H1 (cell line): Measurements from ENCODE around the gene TMEM134. TPM values are rescaled to one million over a fixed set of nuclear protein-coding genes. Genes with fewer than 3 reads are reported as not detected.

Source experiments
- CBX8 ChIP-seq: fragments of 300-800, 300-1000 bp; sonication (generic); IDR thresholded peaks from 2 replicates; pipeline ENCODE4 v1.7.1; 2016; ENCODE audit warnings: low read depth, low read length, borderline replicate concordance
- CEBPB ChIP-seq: IDR thresholded peaks from 2 replicates; pipeline ENCODE4 v1.6.1; 2012; ENCODE audit warnings: low read depth, low read length
- HDAC2 ChIP-seq, 2 experiments: fragments of 300-600 bp in 1 of 2; sonication (generic) in 1 of 2; IDR thresholded peaks; 2 replicates each; pipeline ENCODE4 v1.6.1; 2011 to 2012; ENCODE audit warnings: low read depth in 2 of 2, low read length in 2 of 2, mild to moderate bottlenecking in 2 of 2, moderate library complexity in 2 of 2, borderline replicate concordance in 1 of 2, inconsistent platforms in 1 of 2
- PHF8 ChIP-seq: fragments of 200-600 bp; sonication (generic); conservative IDR thresholded peaks from 2 replicates; pipeline ENCODE4 v1.7.1; 2012; ENCODE audit warnings: low read depth, mild to moderate bottlenecking, inconsistent platforms, low read length, moderate library complexity
- SP2 ChIP-seq: IDR thresholded peaks from 2 replicates; pipeline ENCODE4 v1.6.1; 2012; ENCODE audit warnings: mild to moderate bottlenecking, low read length, inconsistent platforms
- TCF12 ChIP-seq: IDR thresholded peaks from 2 replicates; pipeline ENCODE4 v1.6.1; 2011; ENCODE audit warnings: low read depth, mild to moderate bottlenecking, low read length
- polyA plus RNA-seq, 7 experiments: library from polyadenylated mRNA; depleted of rRNA in 3 of 7; stranded (reverse) in 5 of 7; unstranded in 2 of 7; fragments of >200 nt in 5 of 7; fragments of 200-250 nt in 2 of 7; gene quantifications; 1 replicate in 5 of 7; 2 replicates in 1 of 7; 4 replicates in 1 of 7; pipeline versions ENCODE4 v1.2.1 to v1.2.3, GENCODE V29; 2011 to 2013; ENCODE audit warnings: missing spikeins in 2 of 7, mixed read lengths in 2 of 7
- total RNA-seq: library from RNA; stranded (reverse); fragmentation: NEBNext Ultra II Directional; extraction: Animal tissue kit (Norgen Biotek cat#: 25700); gene quantifications from 2 replicates; pipeline ENCODE4 v1.2.1, GENCODE V29; 2021

TMEM134 gene
- total and polyA plus RNA-seq, 2 of the 8 experiments (the other 6 are each of a cell fraction or from before 2014, with no cell fraction given), result 32.4 to 229 TPM

DNA sequence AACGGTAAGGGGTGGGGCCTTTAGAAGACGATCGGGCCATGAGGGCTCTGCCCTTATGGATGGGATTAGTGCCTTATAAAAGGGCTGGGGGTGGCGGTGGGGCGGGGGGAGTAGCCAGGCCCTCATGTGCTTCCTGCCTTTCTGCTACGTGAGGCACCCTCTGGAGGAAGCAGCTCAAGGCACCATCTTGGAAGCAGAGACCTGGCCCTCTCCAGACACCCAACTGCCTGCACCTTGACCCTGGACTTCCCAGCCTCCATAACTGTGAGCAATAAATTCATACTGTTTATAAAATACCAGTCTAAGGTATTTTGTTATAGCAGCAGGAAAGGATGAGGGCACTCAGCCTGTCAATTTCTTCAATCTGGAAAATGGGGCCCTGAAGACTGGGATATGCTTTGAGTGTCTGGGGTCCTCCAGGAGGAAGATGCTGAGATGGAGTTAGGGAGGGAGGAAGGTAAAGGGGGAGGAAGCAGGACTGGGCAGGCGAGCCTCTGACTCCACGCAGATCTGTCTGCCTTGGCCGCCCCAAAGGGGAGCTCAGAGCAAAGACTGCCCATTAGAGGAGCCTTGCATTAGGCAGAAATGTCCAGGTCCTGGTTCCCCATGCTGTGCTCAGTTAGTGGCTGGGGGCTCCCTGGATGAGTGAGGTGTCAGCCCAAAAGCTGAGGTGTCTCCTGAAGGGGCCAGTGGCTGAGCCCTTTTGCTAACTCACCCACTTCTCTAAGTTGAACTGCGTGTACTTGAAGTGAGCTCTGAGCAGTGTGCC is 48.9 kb upstream of the TMEM134 start (continued):
- TF ChIP-seq PHF8 (no peak), HDAC2 (IDR thresholded peaks at IDR 0.05; ENCODE audit: borderline replicate concordance in 1 of 2, low read depth in 2 of 2, low read length in 2 of 2) (no peak), SP2 (no peak), CEBPB (no peak), CBX8 (no peak), TCF12 (no peak)
